ENCODE results near the gene PCNX3. TPM values are rescaled to one million over a fixed set of nuclear protein-coding genes. Genes with fewer than 3 reads are reported as not detected.

The PCNX3 gene
- total and polyA plus RNA-seq, 2 of the 13 experiments (the other 11 are each of a cell fraction or from before 2014, with no cell fraction given): 16.2 to 23.0 TPM

GRCh38 chr11:65581928-65582327, 33.6 kb upstream of the PCNX3 start (continued):
- no peak for TF ChIP-seq GPBP1L1 (CRISPR knock-in tag; IDR thresholded peaks at IDR 0.05)
- TF ChIP-seq, protein P1, sequence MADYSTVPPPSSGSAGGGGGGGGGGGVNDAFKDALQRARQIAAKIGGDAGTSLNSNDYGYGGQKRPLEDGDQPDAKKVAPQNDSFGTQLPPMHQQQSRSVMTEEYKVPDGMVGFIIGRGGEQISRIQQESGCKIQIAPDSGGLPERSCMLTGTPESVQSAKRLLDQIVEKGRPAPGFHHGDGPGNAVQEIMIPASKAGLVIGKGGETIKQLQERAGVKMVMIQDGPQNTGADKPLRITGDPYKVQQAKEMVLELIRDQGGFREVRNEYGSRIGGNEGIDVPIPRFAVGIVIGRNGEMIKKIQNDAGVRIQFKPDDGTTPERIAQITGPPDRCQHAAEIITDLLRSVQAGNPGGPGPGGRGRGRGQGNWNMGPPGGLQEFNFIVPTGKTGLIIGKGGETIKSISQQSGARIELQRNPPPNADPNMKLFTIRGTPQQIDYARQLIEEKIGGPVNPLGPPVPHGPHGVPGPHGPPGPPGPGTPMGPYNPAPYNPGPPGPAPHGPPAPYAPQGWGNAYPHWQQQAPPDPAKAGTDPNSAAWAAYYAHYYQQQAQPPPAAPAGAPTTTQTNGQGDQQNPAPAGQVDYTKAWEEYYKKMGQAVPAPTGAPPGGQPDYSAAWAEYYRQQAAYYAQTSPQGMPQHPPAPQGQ (CRISPR knock-in tag; IDR thresholded peaks at IDR 0.05; ENCODE audit: borderline replicate concordance): no peak
- no peak for TF ChIP-seq ZNF747 (CRISPR knock-in tag; IDR thresholded peaks at IDR 0.05; ENCODE audit: borderline replicate concordance)
- no peak for TF ChIP-seq ZNF710 (CRISPR knock-in tag; IDR thresholded peaks at IDR 0.05; ENCODE audit: borderline replicate concordance)

DNA sequence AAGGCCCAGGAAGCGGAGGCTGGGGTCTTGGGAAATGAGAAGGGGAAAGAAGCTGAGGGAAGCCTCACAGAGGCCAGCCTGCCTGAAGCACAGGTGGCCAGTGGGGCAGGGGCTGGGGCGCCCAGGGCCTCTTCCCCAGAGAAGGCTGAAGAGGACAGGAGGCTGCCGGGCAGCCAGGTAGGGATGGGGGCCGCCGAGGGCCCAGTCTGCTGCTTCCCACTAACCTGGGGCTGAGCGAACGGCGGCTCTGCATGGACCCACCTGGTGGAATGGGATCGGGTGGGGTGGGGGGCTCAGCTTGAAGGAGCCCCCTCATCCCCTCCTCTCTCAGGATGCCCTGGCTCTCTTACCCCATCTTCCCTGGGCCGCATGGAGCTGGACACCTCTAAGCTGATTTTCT, 32.0 kb upstream of the PCNX3 start:
- ATAC-seq: no peak
- POLR2A ChIA-PET: no interaction called here
- no peak for FAIRE-seq
- DNase-seq (ENCODE audit: low spot score): no peak
- no peaks in the 10 kb centered on the region for H3K79me2 ChIP-seq (ENCODE audit: insufficient read depth, low read length)
- H3K27ac ChIP-seq (ENCODE audit: extremely low read length, insufficient read depth, low read length): no peak overlapping the region
- no peak overlapping the region for H2AFZ ChIP-seq (ENCODE audit: low read length)
- no peak overlapping the region for H3K4me2 ChIP-seq (ENCODE audit: low read depth, low read length)
- H4K20me1 ChIP-seq (ENCODE audit: insufficient read depth, low read length): no peaks in the 10 kb centered on the region
- intact Hi-C loops (cut with micrococcal nuclease; ENCODE audit: unreplicated experiment): no loop called here
- H3K4me3 ChIP-seq (replicated peaks in 1 of 3; ENCODE audit: insufficient read depth in 1 of 3, low read depth in 2 of 3, low read length in 3 of 3): no peak overlapping the region
- WGBS (ENCODE audit: low lambda C conversion rate): 71% methylated on average over 3 of the region's 10 CpGs
- TF ChIP-seq ZNF747 (CRISPR knock-in tag; IDR thresholded peaks at IDR 0.05; ENCODE audit: borderline replicate concordance) (no peak), ZNF253 (CRISPR knock-in tag; IDR thresholded peaks at IDR 0.05; ENCODE audit: borderline replicate concordance) (no peak), ZFAT (CRISPR knock-in tag; conservative IDR thresholded peaks at IDR 0.05) (no peak), SIN3B (IDR thresholded peaks at IDR 0.05; ENCODE audit: low read length) (no peak)
- BruUV-seq (replicated peaks): no TSS peak
- in situ Hi-C loops (cut with HindIII; ENCODE audit: extremely low pct_ligation_motif_present, low pct_unique_long_range_greater_than_20kb): no loop called here
- 0 out of 5 replicates have a peak, but pooled peaks cover 0 to 4% of the 10 kb centered on the region in 2 experiments for H3K36me3 ChIP-seq (replicated peaks in 1 of 2; ENCODE audit: control insufficient read depth in 1 of 2, insufficient read depth in 2 of 2, low read length in 2 of 2)
- no peaks in the 10 kb centered on the region for H3K9me3 ChIP-seq (ENCODE audit: low read length)
- H3K4me1 ChIP-seq (ENCODE audit: insufficient read depth, low read length): peaks cover 24% of the 10 kb centered on the region
- no peak overlapping the region for H3K9ac ChIP-seq (ENCODE audit: insufficient read depth, low read depth, low read length)
- no peaks in the 10 kb centered on the region for H3K27me3 ChIP-seq (ENCODE audit: control insufficient read depth in 1 of 2, insufficient read depth in 2 of 2, low read length in 2 of 2)
- CTCF ChIA-PET (ENCODE audit: low intra/inter-chr PET ratio, low total read pairs): no interaction called here
